ENCODE results near the gene CCAR1.
"Not testable (repeated sequence)": the region's sequence is repeated elsewhere in the genome, so short reads cannot be mapped to it uniquely, and the experiment has no call there.

DNA sequence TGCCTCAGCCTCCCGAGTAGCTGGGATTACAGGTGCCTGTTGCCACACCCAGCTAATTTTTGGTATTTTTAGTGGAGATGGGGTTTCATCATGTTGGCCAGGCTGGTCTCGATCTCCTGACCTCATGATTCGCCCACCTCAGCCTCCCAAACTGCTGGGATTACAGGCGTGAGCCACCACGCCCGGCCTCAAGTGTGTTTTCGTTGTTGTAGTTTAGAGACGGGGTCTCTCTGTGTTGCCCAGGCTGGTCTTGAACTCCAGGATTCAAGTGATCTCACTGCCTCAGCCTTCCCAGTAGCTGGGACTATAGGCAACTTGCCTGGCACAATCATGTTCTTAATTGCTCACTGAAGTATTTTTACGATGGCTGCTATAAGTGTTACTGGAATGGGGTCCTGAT, 89.8 kb downstream of the CCAR1 start:
- TF ChIP-seq, protein P1, sequence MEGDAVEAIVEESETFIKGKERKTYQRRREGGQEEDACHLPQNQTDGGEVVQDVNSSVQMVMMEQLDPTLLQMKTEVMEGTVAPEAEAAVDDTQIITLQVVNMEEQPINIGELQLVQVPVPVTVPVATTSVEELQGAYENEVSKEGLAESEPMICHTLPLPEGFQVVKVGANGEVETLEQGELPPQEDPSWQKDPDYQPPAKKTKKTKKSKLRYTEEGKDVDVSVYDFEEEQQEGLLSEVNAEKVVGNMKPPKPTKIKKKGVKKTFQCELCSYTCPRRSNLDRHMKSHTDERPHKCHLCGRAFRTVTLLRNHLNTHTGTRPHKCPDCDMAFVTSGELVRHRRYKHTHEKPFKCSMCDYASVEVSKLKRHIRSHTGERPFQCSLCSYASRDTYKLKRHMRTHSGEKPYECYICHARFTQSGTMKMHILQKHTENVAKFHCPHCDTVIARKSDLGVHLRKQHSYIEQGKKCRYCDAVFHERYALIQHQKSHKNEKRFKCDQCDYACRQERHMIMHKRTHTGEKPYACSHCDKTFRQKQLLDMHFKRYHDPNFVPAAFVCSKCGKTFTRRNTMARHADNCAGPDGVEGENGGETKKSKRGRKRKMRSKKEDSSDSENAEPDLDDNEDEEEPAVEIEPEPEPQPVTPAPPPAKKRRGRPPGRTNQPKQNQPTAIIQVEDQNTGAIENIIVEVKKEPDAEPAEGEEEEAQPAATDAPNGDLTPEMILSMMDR (IDR thresholded peaks at IDR 0.05; ENCODE audit: low read depth, low read length), result not testable (repeated sequence)
- TF ChIP-seq EZH2phosphoT487 (IDR thresholded peaks at IDR 0.05; ENCODE audit: low read depth), result not testable (repeated sequence)

Data from OCI-LY3 (cell line).